ENCODE measurements around the gene MSH6.

MSH6 gene, protein sequence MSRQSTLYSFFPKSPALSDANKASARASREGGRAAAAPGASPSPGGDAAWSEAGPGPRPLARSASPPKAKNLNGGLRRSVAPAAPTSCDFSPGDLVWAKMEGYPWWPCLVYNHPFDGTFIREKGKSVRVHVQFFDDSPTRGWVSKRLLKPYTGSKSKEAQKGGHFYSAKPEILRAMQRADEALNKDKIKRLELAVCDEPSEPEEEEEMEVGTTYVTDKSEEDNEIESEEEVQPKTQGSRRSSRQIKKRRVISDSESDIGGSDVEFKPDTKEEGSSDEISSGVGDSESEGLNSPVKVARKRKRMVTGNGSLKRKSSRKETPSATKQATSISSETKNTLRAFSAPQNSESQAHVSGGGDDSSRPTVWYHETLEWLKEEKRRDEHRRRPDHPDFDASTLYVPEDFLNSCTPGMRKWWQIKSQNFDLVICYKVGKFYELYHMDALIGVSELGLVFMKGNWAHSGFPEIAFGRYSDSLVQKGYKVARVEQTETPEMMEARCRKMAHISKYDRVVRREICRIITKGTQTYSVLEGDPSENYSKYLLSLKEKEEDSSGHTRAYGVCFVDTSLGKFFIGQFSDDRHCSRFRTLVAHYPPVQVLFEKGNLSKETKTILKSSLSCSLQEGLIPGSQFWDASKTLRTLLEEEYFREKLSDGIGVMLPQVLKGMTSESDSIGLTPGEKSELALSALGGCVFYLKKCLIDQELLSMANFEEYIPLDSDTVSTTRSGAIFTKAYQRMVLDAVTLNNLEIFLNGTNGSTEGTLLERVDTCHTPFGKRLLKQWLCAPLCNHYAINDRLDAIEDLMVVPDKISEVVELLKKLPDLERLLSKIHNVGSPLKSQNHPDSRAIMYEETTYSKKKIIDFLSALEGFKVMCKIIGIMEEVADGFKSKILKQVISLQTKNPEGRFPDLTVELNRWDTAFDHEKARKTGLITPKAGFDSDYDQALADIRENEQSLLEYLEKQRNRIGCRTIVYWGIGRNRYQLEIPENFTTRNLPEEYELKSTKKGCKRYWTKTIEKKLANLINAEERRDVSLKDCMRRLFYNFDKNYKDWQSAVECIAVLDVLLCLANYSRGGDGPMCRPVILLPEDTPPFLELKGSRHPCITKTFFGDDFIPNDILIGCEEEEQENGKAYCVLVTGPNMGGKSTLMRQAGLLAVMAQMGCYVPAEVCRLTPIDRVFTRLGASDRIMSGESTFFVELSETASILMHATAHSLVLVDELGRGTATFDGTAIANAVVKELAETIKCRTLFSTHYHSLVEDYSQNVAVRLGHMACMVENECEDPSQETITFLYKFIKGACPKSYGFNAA (N-terminal part only)

DNA sequence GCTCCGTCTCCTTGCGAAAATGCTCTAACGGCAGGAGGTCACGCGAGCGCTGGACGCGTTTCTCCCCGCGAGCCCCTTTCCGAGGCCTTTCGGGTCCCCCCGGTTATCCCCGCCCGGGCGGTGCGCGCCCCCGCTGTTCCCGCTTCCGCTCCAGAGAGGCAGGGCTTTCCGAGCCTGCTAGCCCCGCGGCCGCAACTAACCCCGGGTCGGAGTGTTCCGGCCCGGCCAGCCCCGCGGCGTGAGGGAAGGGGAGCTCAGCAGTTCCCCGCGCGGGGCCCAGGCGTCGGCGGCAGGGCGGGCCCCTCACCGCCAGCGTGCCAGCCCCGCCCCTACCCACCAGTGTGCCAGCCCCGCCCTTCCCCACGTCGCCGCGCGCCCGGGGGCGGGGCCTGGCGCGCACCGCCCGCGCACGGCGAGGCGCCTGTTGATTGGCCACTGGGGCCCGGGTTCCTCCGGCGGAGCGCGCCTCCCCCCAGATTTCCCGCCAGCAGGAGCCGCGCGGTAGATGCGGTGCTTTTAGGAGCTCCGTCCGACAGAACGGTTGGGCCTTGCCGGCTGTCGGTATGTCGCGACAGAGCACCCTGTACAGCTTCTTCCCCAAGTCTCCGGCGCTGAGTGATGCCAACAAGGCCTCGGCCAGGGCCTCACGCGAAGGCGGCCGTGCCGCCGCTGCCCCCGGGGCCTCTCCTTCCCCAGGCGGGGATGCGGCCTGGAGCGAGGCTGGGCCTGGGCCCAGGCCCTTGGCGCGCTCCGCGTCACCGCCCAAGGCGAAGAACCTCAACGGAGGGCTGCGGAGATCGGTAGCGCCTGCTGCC is at the start of gene MSH6:
MSH6 (plus strand) TSS at position 475 of the 815 bp plus-strand sequence; CDS start at position 564, 89 bp downstream.
- peaks cover 0 to 17% (median 15%) of the 10 kb centered on the region in 5 donors for H3K4me1 ChIP-seq (ENCODE audit: control insufficient read depth in 5 of 5, insufficient read depth in 5 of 5, low read length in 5 of 5)
- no peaks in the 10 kb centered on the region for H3K9me3 ChIP-seq (ENCODE audit: control insufficient read depth in 5 of 5, low read length in 5 of 5)
- H3K4me3 ChIP-seq (ENCODE audit: low read depth in 1 of 5, low read length in 5 of 5): peak within 1 kb of the TSS; percentile 84 to 93 (median 88)
- peak within 1 kb of the TSS; percentile 83 for H3K27ac ChIP-seq (ENCODE audit: low read depth, low read length)
- no peaks in the 10 kb centered on the region for H3K27me3 ChIP-seq (ENCODE audit: control insufficient read depth in 5 of 5, insufficient read depth in 4 of 5, low read length in 5 of 5)
- H3K36me3 ChIP-seq (ENCODE audit: control insufficient read depth in 5 of 5, insufficient read depth in 5 of 5, low read length in 5 of 5): no peaks in the 10 kb centered on the region
- peak within 1 kb of the TSS; percentile 9 to 96 (median 90) for H3K9ac ChIP-seq (ENCODE audit: low read length in 5 of 5)

DNA sequence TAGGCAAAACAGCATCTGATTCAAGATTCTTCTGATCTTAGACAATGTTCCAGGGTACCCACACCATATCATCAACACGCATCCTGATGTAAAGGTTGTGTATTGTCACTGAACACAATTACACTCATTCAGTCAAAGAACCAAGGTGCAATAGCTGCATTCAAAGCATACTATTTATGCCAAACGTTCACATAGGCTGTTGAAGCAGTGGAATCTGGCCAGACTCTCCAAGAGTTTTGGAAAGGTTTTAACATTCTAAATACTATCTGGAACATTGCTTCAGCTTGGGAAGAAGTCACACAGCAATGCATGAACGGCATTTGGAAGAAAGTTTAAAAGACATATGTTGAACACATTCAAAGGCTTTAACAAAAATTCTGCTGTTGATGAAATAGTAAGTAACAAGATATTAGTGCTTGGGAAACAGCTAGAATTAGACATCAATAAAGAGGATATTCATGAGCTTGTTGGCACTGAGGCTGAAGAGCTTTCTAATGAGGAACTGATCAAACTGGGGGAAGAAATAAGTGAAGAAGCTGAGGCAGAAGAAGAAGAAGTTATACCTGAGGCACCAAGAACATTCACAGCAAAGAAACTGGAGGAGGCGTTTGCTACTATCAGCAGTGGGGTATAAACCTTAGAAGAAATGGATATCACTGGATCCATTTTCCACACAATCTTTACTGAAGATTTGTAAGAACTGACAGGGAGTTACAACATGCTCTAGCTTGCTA is 47.6 kb upstream of the MSH6 start:
- H3K36me3 ChIP-seq (ENCODE audit: control insufficient read depth in 5 of 5, insufficient read depth in 5 of 5, low read length in 5 of 5): no peaks in the 10 kb centered on the region
- H3K4me3 ChIP-seq (ENCODE audit: low read depth in 1 of 5, low read length in 5 of 5): no peak overlapping the region
- no peak overlapping the region for H3K9ac ChIP-seq (ENCODE audit: low read length in 5 of 5)
- H3K9me3 ChIP-seq (ENCODE audit: control insufficient read depth in 5 of 5, low read length in 5 of 5): no peaks in the 10 kb centered on the region
- H3K4me1 ChIP-seq (ENCODE audit: control insufficient read depth in 5 of 5, insufficient read depth in 5 of 5, low read length in 5 of 5): peaks cover 0 to 14% (median 5%) of the 10 kb centered on the region in 5 donors
- H3K27ac ChIP-seq (ENCODE audit: low read depth, low read length): no peak overlapping the region
- H3K27me3 ChIP-seq (ENCODE audit: control insufficient read depth in 5 of 5, insufficient read depth in 4 of 5, low read length in 5 of 5): no peaks in the 10 kb centered on the region

DNA sequence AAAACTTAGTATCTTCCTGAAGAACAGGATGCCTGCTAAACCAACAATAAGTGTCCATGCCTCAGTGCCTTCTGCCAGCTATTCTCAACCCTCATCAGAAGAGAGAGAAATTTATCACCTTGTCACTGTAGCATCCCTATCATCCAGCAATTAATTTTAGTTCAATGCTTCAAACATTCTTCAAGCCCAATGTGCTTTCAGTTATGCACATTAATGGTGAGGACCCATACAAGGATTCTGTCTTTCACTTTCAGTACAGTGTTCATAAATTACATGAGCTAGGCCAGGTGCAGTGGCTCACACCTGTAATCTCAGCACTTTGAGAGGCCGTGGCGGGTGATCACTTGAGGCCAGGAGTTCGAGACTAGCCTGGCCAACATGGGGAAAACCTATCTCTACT is 47.0 kb upstream of the MSH6 start:
- H3K9me3 ChIP-seq (ENCODE audit: control insufficient read depth in 5 of 5, low read length in 5 of 5): no peaks in the 10 kb centered on the region
- H3K27ac ChIP-seq (ENCODE audit: low read depth, low read length): no peak overlapping the region
- H3K4me3 ChIP-seq (ENCODE audit: low read depth in 1 of 5, low read length in 5 of 5): no peak overlapping the region
- H3K4me1 ChIP-seq (ENCODE audit: control insufficient read depth in 5 of 5, insufficient read depth in 5 of 5, low read length in 5 of 5): peaks cover 0 to 14% (median 5%) of the 10 kb centered on the region in 5 donors
- no peaks in the 10 kb centered on the region for H3K36me3 ChIP-seq (ENCODE audit: control insufficient read depth in 5 of 5, insufficient read depth in 5 of 5, low read length in 5 of 5)
- H3K27me3 ChIP-seq (ENCODE audit: control insufficient read depth in 5 of 5, insufficient read depth in 4 of 5, low read length in 5 of 5): no peaks in the 10 kb centered on the region
- H3K9ac ChIP-seq (ENCODE audit: low read length in 5 of 5): no peak overlapping the region

DNA sequence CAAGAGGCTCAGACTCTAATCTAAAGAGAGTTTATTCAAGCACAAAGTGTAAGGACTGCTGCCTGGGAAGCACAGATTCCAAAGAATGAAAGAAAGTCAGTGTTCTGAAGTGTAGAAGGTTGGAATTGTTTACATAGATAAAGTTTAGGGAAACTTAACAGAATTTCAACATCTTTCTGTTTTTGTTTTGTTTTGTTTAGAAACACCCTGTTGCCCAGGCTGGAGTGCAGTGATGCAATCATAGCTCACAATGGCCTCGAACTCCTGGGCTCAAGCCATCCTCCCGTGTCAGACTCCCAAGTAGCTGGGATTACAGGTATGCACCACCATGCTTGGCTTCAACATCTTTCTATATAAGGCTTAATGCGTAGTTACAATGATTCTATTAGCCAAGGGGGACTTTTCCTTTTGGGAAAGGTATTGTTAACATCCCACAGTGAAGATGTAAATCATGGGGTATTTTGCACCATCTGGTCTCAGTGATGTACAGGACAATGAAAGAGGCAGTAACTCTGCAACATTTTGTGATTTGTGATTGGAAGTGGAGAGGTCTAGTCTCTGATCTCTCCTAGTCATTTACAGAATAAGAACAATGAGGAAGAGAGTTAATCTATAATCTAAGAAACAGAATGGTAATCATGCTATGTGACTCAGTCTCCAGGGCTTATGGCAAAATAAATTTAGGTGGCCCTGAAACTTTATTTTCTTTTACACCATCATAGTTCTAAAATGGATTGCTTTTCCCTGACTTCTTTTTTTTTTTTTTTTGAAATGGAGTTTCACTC is 45.6 kb upstream of the MSH6 start:
- peaks cover 0 to 14% (median 5%) of the 10 kb centered on the region in 5 donors for H3K4me1 ChIP-seq (ENCODE audit: control insufficient read depth in 5 of 5, insufficient read depth in 5 of 5, low read length in 5 of 5)
- no peak overlapping the region for H3K27ac ChIP-seq (ENCODE audit: low read depth, low read length)
- no peaks in the 10 kb centered on the region for H3K27me3 ChIP-seq (ENCODE audit: control insufficient read depth in 5 of 5, insufficient read depth in 4 of 5, low read length in 5 of 5)
- H3K4me3 ChIP-seq (ENCODE audit: low read depth in 1 of 5, low read length in 5 of 5): no peak overlapping the region
- H3K36me3 ChIP-seq (ENCODE audit: control insufficient read depth in 5 of 5, insufficient read depth in 5 of 5, low read length in 5 of 5): no peaks in the 10 kb centered on the region
- no peaks in the 10 kb centered on the region for H3K9me3 ChIP-seq (ENCODE audit: control insufficient read depth in 5 of 5, low read length in 5 of 5)
- no peak overlapping the region for H3K9ac ChIP-seq (ENCODE audit: low read length in 5 of 5)

DNA sequence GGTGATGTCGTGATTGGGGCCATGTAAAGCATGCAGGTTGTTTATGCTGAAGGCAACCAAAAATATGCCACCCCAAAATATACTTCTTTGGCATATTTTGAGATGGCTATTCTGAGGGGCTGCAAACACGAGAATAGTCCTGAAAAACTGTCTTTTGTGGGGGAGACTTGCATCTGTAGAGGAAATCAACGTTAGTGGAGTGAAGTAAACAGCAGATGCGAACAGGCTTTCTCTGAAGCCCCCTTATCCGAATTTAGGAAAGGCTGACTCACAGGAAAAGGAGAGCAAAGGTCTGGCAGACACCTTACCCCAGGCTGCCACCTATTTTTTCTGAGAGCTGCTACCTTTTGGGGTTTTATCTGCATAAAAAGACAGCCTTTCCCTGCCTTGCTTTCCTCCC is 44.6 kb upstream of the MSH6 start:
- H3K4me3 ChIP-seq (ENCODE audit: low read depth in 1 of 5, low read length in 5 of 5): no peak overlapping the region
- H3K27ac ChIP-seq (ENCODE audit: low read depth, low read length): no peak overlapping the region
- no peaks in the 10 kb centered on the region for H3K27me3 ChIP-seq (ENCODE audit: control insufficient read depth in 5 of 5, insufficient read depth in 4 of 5, low read length in 5 of 5)
- H3K9ac ChIP-seq (ENCODE audit: low read length in 5 of 5): no peak overlapping the region
- no peaks in the 10 kb centered on the region for H3K36me3 ChIP-seq (ENCODE audit: control insufficient read depth in 5 of 5, insufficient read depth in 5 of 5, low read length in 5 of 5)
- peaks cover 0 to 14% (median 5%) of the 10 kb centered on the region in 5 donors for H3K4me1 ChIP-seq (ENCODE audit: control insufficient read depth in 5 of 5, insufficient read depth in 5 of 5, low read length in 5 of 5)
- H3K9me3 ChIP-seq (ENCODE audit: control insufficient read depth in 5 of 5, low read length in 5 of 5): no peaks in the 10 kb centered on the region

DNA sequence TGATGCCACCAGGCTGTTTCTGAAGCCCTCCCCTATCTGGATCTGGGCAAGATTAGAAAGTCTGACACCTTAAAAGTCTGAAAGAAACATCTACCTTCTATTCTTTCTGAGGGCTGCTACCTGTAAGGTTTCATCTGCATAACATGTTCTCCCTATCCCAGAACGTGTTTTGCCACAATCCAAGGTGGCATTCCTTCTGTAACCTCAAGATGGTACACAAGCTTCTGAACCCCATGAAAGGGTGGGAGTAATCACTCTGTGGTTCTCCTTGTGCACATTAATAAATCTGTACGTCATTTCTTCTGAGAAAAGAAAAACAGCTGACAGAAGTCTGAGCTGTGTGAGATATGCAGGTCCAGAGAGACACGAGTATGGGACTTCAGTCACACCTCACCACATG is 41.8 kb upstream of the MSH6 start:
- Histone ChIP-seq H3K9me3 (ENCODE audit: control insufficient read depth in 5 of 5, low read length in 5 of 5) (no peaks in the 10 kb centered on the region), H3K27me3 (ENCODE audit: control insufficient read depth in 5 of 5, insufficient read depth in 4 of 5, low read length in 5 of 5) (no peaks in the 10 kb centered on the region), H3K36me3 (ENCODE audit: control insufficient read depth in 5 of 5, insufficient read depth in 5 of 5, low read length in 5 of 5) (no peaks in the 10 kb centered on the region), H3K9ac (ENCODE audit: low read length in 5 of 5) (no peak overlapping the region), H3K4me3 (ENCODE audit: low read depth in 1 of 5, low read length in 5 of 5) (no peak overlapping the region), H3K27ac (ENCODE audit: low read depth, low read length) (no peak overlapping the region), H3K4me1 (ENCODE audit: control insufficient read depth in 5 of 5, insufficient read depth in 5 of 5, low read length in 5 of 5) (no peaks in the 10 kb centered on the region)

DNA sequence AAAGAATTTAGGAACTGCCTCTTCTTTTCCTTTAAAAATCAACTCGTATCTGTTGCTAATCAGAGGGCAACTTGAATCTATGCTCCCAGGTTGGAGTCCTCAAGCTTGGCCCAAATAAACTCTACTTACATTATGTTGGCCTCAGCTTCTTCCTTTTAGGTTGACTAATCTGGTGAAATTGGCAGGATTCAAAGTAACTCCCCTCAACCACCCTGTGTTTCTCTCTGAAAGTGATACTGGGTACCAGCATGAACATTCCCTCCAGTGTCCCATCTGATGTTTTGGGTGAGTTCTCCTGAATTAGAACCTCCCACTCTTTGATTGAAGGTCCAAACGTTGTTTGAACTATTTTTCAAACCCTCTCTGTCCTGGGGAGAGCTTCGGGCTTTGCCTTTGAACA is 41.3 kb upstream of the MSH6 start:
- no peak overlapping the region for H3K9ac ChIP-seq (ENCODE audit: low read length in 5 of 5)
- H3K4me1 ChIP-seq (ENCODE audit: control insufficient read depth in 5 of 5, insufficient read depth in 5 of 5, low read length in 5 of 5): no peaks in the 10 kb centered on the region
- H3K27ac ChIP-seq (ENCODE audit: low read depth, low read length): no peak overlapping the region
- H3K36me3 ChIP-seq (ENCODE audit: control insufficient read depth in 5 of 5, insufficient read depth in 5 of 5, low read length in 5 of 5): no peaks in the 10 kb centered on the region
- H3K4me3 ChIP-seq (ENCODE audit: low read depth in 1 of 5, low read length in 5 of 5): no peak overlapping the region
- H3K9me3 ChIP-seq (ENCODE audit: control insufficient read depth in 5 of 5, low read length in 5 of 5): no peaks in the 10 kb centered on the region
- H3K27me3 ChIP-seq (ENCODE audit: control insufficient read depth in 5 of 5, insufficient read depth in 4 of 5, low read length in 5 of 5): no peaks in the 10 kb centered on the region

DNA sequence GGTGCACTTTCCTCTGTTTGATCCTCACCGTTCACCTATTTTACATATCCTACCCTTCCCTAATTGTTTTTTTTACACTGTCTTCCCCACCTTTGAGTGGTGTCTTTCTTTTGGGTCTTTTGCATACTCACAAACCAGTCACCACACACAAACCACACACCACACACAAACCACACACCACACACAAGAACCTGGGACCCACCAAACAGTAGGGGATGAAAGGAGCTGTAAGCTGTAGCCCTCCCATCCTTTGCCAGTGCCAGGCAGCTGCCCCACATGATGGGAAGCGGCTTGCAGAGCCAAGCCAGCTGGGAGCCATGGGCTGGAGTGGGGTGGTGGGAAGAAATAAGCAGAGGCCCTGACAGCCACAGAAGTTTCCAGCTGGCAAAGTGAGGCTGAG is 38.9 kb upstream of the MSH6 start:
- no peak overlapping the region for H3K27ac ChIP-seq (ENCODE audit: low read depth, low read length)

More for the DNA sequence above, 38.9 kb upstream of the MSH6 start:
- H3K36me3 ChIP-seq (ENCODE audit: control insufficient read depth in 5 of 5, insufficient read depth in 5 of 5, low read length in 5 of 5): no peaks in the 10 kb centered on the region
- H3K9ac ChIP-seq (ENCODE audit: low read length in 5 of 5): no peak overlapping the region
- H3K27me3 ChIP-seq (ENCODE audit: control insufficient read depth in 5 of 5, insufficient read depth in 4 of 5, low read length in 5 of 5): no peaks in the 10 kb centered on the region
- peaks cover 0 to 10% (median 2%) of the 10 kb centered on the region in 5 donors for H3K9me3 ChIP-seq (ENCODE audit: control insufficient read depth in 5 of 5, low read length in 5 of 5)
- no peaks in the 10 kb centered on the region for H3K4me1 ChIP-seq (ENCODE audit: control insufficient read depth in 5 of 5, insufficient read depth in 5 of 5, low read length in 5 of 5)
- no peak overlapping the region for H3K4me3 ChIP-seq (ENCODE audit: low read depth in 1 of 5, low read length in 5 of 5)
